ENCODE results near the gene SCNN1A.

SCNN1A gene

DNA sequence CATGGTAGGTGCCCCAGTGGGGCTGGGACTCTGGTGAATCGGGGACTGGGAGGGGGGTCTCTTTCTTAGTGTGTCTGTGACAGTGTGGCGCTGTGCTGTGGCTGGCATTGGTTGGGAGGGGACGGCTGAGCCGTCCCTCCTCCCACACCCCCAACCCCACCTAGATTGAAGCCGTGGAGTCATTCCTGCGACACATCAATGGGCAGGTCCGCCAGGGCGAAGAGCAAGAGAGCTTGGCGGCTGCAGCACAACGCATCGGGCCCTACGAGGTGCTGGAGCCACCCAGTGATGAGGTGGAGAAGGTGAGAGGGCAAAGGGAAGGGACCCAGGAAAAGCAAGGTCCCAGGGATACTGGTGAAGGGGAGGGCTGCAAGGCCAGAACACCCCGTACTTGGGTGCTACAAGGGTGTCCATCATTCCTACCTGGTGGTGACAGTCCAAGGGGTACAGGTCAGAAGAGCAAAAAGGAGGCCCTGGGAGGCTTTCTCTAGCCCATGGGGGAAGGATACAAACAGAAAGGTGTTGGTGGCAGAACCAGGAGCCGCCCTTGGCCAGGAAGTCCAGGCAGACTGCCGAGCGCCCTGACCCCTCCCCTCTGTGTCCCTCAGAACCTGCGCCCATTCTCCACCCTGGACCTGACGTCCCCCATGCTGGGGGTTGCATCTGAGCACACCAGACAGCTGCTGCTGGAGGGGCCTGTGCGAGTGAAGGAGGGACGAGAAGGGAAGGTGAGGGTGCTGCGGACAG is 57.5 kb downstream of the SCNN1A start:
- DNase-seq (ENCODE audit: low spot score), result no peak

DNA sequence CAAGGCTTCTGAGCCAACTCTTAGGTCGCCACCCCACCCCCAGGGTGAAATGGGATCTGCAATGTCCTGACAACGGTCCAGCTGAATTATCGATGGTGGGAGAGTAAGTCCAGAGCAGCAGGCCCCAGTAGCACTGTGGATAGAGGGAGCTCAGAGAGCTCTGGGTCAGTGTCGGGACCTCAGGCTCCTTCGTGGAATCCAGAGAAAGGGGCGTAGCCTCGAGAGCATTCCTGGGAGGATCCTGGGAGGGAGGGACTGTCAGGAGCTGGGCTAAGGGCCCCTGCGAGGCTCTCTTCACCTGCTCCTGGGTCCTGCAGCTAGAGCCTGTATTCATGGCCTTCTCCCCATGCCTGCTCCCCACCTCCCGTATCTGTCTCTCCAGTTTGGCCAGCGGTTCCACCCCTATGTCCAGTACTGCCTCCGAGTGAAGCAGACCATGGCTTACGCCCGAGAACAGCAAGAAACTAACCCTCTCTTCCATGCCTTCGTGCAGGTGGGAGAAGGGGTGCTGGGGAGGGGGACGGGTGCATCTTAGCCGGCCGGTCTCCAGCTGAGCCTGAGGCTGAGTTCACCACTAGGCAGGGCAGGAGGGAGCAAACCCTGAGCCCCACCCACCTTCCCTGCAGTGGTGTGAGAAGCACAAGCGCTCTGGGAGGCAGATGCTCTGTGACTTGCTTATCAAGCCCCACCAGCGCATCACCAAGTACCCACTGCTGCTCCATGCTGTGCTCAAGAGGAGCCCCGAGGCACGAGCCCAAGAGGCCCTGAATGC is 58.3 kb downstream of the SCNN1A start:
- DNase-seq (ENCODE audit: low spot score), result no peak

DNA sequence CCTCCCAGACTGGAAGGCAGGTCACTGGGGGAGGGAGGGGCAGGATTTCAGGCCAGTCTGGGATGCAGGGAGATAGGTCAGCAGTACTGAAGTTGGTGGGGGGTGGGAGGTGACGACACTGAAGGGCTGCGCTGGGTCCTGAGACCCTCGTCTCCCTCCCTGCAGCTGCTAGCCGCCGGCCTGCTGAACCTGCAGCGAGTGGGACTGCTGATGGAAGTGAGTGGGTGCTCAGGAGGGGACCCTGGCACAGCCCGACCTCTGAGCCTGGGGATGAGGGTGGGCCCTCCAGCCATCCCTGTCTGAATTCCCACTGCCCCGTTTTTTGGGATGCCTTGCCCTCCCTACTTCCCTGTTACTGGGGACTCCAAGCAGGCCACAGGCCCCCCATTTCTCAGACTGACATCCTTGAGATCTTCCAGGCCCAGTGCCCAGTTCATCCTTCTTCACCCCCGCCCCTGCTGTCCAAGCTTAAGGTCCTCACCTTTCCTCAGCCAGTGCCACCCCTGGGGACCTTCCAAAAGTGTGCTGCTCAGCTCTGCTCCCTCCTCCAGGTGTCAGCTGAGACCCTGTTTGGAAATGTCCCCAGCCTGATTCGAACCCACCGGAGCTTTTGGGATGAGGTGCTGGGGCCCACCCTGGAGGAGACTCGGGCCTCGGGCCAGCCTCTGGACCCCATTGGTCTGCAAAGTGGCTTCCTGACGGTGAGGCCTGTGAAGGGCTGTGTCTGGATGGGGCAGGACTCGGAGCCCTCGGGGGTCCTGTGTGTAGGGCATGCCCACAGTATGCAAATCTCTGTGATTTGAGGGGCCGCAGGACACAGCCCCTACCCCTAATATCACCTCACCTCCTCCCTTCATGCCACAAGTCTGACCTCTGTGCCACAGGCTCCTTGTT is 59.4 kb downstream of the SCNN1A start:
- no peak for DNase-seq (ENCODE audit: low spot score)

DNA sequence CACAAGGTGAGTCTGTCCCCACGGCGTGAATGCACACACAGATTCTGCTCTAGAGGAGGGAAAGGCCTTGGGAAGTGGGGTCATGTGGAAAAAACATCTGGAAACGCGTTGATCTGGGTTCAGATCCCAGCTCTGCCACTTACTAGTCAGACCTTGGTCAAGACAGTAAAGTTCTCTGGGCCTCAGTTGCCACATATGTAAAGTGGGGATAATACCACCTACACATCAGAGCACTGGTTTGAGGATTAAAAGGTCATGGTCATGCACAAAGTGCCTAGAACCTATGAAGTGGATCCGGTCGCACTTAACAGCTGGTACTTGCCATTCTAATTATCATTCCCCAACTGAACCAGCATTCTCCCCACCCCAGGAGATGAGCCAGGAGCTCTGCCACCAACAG is 60.2 kb downstream of the SCNN1A start:
- no peak for DNase-seq (ENCODE audit: low spot score)

DNA sequence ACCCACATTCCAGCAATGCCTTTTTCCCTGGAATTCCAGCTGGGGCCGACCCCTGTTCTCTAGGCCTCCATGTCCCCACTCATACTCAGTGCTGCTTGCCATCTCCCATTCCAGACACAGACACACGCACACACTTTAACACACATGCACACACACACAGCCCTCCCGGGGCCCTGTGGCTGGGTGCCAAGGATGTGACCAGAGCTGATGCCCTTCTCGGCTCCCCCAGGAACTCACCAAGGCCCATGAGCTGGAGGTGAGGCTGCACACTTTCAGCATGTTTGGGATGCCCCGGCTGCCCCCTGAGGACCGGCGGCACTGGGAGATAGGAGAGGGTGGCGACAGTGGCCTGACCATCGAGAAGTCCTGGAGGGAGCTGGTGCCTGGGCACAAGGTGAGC is 60.6 kb downstream of the SCNN1A start:
- no peak for DNase-seq (ENCODE audit: low spot score)

DNA sequence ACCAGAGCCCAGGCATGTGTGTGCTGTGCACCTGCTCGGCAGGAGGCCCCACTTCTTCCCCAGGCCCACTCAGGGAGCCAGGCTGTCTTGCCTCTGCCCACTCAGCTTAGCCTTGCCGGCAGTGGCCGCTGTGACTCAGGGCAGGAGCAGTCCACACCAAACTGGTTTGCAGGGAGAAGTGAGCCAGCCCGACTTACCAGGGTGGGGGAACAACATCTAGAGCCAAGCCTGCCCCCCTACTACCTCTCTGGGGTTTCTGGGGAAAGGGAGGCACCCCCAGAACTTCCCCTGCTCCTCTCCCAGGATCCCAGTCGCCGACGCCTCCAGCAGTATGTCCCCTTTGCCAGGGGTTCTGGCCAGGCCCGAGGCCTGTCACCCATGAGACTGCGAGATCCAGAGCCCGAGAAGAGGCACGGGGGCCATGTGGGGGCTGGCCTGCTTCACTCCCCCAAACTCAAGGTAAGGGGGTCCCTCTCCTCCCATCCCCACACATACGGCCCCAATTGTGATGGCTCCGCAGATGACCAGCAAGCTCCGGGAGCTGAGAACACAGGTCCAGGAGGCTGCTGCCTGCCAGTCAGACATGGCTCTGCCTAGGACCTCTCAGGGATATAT is 61.9 kb downstream of the SCNN1A start:
- no peak for DNase-seq (ENCODE audit: low spot score)

DNA sequence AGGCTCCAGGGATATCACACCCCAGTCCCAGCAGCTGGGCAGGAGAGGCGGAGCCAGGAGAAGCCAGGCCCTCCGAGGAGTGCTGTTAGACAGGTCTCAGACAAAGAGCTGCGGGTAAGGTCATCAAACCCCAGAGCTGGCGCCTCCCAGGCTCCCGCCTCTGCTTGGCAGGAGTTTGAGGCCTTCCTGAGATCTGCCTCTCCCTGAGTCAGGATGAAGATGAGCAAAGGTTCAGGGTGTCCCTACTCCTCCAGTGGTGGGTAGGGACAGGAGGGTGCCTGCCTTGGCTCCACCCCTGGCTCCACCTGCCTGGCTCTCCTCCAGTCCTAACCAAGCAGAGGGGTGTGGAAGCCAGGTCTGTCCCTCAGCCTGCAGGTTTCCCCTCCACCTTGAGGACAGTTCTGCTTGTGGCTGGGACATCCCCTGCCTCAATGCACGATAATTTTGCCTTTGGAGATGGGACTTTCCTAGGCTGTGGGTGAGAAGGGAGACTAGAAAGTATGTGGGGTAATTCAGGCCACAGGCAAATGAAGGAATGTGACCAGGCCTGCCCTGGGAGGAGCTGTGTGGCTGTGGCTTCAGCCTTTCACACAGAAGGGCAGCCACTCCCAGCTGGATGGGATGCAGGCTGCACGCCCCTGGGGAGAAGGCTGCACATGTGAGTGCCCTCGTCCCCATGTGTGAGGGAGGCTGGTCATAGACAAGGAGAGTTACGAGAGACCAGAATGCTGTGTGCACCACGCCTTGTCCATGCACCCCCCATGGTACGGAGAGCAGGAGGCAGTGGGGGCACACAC is 62.6 kb downstream of the SCNN1A start:
- DNase-seq (ENCODE audit: low spot score), result no peak

DNA sequence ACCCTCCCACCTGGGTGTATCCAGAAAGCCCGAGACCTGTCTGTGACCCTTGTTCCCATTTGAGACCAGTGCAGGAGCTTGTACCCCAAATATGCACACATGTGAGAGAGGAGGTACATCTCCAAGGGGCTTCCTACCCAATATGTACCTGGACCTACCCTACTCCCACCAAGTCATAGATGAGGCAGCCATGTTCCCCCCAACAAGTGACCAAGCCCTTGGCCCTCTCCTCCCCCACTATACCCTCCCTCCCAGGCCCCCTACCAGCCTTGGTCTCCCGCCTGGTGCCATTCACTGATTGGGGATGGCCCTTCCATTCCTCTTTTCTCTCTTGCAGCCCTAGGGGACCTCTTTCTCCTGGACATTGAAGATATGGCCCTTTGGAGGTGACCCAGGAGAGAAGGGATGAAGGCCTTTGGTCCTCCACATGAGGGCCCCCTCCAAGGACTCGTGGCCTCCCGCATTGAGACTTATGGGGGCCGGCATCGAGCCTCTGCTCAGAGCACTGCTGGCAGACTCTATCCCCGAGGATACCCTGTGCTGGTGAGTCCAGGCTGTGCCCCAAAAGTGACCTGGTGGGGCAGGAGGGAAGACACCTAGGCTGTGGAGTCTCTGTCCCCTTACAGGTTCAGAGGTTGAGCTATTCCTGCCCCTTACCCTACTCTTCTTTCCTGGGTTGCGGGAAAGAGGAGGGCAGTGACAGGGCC is 63.4 kb downstream of the SCNN1A start:
- DNase-seq (ENCODE audit: low spot score), result no peak

DNA sequence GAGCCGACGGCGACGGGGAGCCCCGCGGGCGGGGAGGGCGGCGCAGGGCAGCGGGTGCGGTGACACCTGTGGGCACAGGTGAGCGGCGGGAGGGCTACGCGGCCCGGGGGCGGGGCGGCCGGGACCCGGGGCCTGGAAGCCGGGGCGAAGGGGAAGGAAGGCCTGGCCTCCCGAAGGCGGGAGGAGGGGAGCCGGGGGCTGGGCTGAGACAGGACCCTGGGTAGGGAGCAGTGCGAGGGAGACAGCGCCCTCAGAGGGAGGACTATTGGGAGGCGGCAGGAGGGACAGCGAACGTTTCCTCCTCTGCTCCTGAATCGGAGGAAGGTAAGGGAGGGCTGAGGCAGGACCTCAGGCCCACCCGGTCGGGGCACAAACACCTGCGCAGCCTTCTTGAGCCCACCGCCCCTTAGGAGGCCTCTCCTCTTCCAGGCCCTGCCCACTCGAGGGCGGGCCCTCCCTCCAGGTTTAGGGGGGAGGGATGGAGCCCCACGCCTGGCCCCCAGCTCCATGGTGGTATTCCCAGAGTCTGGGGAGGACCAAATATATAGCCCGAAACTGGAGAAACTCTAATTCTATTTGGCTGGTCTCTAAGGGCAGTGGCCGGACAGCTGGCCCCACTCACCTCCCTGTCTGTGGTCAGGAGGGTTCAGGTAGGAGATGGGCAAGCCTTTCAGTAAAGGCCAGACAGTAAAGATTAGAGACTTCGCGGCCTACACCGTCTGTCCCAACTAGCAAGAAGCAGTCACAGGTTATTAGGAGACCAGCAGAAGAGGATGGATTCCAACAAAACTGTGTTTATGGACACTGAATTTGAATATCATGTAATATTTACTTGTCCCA is 64.4 kb downstream of the SCNN1A start:
- no peak for DNase-seq (ENCODE audit: low spot score)

DNA sequence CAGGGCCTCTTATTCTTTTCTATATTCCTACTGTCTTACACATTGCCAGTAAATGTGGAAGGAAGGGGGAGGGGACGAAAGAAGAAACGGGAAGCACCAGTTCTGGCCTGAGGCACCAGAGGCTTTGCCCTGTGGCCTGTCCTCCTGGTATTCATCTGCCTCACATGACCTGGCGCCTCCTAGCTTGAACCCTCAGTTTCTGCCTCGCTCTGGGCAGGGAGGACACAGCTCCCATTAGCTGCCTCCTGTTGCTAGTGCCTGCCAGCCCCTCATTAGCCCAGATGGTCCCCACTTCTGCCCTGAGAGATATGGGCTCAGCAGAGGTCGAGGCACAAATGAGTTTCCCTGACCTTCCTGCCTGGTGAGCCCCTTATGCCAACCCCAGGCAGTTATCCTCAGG is 67.8 kb downstream of the SCNN1A start:
- no peak for DNase-seq (ENCODE audit: low spot score)

DNA sequence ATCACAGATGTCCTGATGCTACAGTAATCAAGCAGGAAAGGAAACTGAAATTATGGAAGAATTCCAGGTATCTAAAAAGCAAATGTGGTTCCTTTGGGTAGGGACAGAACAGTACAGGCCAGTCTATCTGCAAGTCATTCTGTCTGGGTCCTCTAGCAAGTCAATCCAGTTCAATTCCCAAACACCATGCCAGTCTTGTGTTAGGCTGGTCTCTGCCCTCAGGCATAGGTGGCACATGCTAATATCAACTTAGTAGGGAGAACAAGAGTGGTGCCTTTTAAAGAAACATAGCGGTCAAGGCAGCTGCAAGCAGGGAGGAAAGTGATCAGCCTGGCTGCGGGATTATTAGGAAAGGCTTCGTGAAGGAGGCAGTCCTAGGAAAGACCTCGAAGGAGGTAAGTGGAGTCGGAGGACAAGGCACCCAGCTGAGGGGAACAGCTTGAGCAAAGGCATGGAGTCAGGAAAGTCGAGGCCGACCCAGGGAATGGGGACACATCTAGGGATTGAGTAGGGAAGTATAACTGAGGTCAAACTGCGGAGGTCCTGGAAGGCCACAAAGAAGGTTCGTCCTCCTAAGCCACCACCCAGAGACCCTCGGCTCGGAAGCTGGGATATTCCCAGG is 68.7 kb downstream of the SCNN1A start:
- no peak for DNase-seq (ENCODE audit: low spot score)

DNA sequence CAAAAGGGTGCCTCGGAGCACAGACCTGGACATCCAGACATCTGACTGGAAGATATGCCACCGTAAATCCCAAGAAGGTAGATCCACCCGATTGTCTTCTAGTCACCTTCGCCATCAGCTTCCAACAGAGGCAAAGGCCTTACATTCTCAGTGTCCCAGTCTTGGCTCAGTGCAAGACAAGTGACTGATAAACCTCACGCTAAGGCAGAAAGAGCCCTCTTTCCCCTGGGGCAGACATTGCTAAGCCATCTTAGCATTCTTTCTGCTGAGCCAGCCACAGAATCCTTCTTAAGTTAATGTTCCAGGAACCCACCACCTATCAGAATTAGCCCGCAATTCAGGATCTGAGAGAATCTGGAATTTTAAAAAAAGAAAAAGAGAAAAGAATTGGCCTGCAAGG is 69.2 kb downstream of the SCNN1A start:
- DNase-seq (ENCODE audit: low spot score), result no peak

DNA sequence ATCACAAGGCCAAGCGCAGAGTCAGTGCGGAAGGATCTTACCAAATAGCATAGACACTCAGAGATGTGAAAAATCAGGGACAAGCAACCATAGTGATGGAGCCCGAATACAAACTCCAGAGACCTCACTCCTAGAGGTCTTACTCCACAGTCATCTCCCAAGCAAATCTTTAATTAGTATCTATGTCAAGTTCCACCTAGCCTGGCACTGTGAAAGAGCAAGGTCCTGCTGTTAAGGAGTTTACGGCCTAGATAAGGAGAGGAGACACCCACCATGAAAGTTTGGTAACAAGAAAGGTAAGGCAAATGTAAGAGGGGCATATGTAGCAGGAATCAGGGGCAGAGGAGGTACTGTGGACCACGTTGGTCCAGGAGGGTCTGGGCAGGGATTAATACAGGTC is 72.3 kb downstream of the SCNN1A start:
- DNase-seq (ENCODE audit: low spot score), result no peak

DNA sequence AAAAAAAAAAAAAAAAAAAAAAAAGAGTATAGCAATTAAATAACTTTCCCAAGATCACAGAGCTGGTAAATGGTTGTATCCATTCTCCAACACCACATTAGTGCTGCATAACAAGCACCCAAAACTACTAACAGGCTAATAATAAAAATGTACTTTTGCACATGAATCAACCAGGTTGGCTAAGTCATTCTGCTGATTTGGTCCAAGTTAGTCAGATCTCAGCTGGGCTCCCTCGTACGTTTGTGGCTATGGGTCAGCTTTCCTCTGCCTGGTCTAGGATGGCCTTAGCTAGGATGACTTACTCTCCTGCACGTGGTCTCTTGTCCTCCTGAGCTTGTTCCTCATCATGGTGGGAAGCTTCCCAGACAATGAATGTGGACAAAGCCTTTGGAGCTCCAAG is 72.7 kb downstream of the SCNN1A start:
- no peak for DNase-seq (ENCODE audit: low spot score)

DNA sequence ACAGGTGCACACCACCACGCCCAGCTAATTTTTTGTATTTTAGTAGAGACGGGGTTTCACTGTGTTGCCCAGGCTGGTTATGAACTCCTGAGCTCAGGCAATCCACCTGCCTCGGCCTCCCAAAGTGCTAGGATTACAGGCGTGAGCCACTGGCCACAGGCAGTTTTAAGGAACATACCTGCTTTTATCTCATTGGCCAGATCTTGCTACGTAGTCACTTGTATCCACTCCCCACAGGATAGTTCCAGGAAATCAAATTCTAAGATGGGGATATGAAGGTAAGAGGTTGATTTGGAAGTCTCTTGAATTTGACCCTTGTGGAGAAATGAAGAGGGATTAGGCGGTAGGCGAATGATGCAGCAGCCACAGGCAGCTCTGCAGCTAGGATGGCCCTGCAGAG is 73.6 kb downstream of the SCNN1A start:
- no peak for DNase-seq (ENCODE audit: low spot score)

DNA sequence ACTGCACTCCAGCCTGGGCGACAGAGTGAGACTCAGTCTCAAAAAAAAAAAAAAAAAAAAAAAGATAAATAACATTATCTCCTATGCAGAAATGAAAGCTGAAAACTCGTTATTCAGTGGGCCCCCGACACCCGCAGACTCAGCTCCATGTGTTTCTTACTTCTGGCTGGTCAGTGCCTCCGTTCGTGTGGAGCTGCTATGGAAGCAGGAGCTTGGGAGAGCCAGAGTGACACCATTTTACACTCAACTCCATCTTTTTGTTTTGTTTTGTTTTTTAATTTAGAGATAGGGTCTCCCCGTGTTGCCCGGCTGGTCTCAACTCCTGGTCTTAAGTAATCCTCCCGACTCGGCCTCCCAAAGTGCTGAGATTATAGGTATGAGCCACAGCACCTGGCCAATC is 78.2 kb downstream of the SCNN1A start:
- no peak for DNase-seq (ENCODE audit: low spot score)
